ENCODE measurements around the gene MYLK.

DNA sequence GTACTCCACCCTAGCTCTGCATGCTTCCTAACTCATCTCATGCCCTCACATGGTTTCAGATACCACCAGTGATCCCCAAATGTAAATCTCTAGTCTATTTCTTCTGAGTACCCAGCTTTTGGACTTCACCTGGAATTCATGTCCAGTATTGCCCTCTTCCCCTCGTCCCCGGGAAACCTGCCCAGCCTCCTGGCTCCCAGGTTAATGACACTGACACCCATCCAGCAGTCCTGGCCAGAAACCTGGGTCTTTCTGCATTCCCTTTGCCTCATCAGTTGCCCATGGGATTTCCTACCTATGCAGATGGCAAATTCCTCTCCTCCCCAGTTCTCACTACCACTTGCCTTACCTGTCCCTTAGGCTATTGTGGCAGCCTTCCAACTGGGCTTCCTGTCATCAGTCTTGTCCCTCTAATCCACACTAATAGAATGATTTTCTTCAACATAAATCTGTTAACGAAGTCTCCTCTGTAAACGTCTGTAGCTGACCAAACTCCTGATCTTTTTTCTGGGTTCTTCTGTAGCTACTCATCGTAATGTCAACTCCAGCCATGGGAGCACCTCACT lies 15.3 kb upstream of the MYLK start:
- TF ChIP-seq CTCF (IDR thresholded peaks at IDR 0.05) (no peak), POLR2A (IDR thresholded peaks at IDR 0.05) (no peak)
